Raji (cell line): ENCODE data around the gene SLC26A6.

Experiments used
- POLR2A ChIP-seq: IDR thresholded peaks from 2 replicates; pipeline ENCODE4 v1.6.1; 2011; ENCODE audit warnings: low read depth, low read length, control low read depth; ENCODE audit not compliant: insufficient read depth

Gene SLC26A6

GRCh38 chr3:48584836-48585235 is 50.4 kb downstream of the SLC26A6 start:
- TF ChIP-seq POLR2A = no peak

- TF ChIP-seq POLR2A = no peak
Observed at GRCh38 chr3:48581621-48582481, 53.4 kb downstream of the SLC26A6 start.

- TF ChIP-seq POLR2A = no peak
Observed at GRCh38 chr3:48576647-48577046, 58.6 kb downstream of the SLC26A6 start.
